Neural crest cell (in vitro differentiated cells): Measurements from ENCODE around the gene KIF26B. TPM values are rescaled to one million over a fixed set of nuclear protein-coding genes. Genes with fewer than 3 reads are reported as not detected.
"Not testable (repeated sequence)": the region's sequence is repeated elsewhere in the genome, so short reads cannot be mapped to it uniquely, and the experiment has no call there.

ENCODE experiments used
- DNase-seq: peaks from one replicate; pipeline ENCODE4 v3.0.0; 2021; ENCODE audit warnings: low read depth, mixed read lengths, low spot score
- H3K27ac Mint-ChIP-seq: one replicate; pipeline ENCODE4 v1.8.0; 2021; ENCODE audit warnings: mild to moderate bottlenecking, mixed read lengths; ENCODE audit not compliant: unreplicated experiment
- H3K27me3 Mint-ChIP-seq: 2 replicates; pipeline ENCODE4 v1.8.0; 2021; ENCODE audit warnings: low read depth, mild to moderate bottlenecking, mixed read lengths
- H3K36me3 Mint-ChIP-seq: 2 replicates; pipeline ENCODE4 v1.8.0; 2021; ENCODE audit warnings: low read depth, mild to moderate bottlenecking, mixed read lengths
- H3K4me1 Mint-ChIP-seq: 2 replicates; pipeline ENCODE4 v1.8.0; 2021; ENCODE audit warnings: mixed read lengths
- H3K4me3 Mint-ChIP-seq: one replicate; pipeline ENCODE4 v1.8.0; 2021; ENCODE audit warnings: mild to moderate bottlenecking, mixed read lengths
- H3K9me3 Mint-ChIP-seq: 2 replicates; pipeline ENCODE4 v1.8.0; 2021; ENCODE audit warnings: mixed read lengths
- total RNA-seq: library from RNA; stranded (reverse); gene quantifications from 2 replicates; pipeline ENCODE4 v1.2.1, GENCODE V29; 2021
- TF ChIP-seq, protein P1 (sequence below): fragments of 200-600 bp; sonication (generic); conservative IDR thresholded peaks from 2 replicates; pipeline ENCODE4 v1.5.0; 2021; ENCODE audit warnings: antibody characterized with exemption, mild to moderate bottlenecking

Gene KIF26B
- total RNA-seq, 1 donor from 2014 or later = 6.2 TPM

DNA sequence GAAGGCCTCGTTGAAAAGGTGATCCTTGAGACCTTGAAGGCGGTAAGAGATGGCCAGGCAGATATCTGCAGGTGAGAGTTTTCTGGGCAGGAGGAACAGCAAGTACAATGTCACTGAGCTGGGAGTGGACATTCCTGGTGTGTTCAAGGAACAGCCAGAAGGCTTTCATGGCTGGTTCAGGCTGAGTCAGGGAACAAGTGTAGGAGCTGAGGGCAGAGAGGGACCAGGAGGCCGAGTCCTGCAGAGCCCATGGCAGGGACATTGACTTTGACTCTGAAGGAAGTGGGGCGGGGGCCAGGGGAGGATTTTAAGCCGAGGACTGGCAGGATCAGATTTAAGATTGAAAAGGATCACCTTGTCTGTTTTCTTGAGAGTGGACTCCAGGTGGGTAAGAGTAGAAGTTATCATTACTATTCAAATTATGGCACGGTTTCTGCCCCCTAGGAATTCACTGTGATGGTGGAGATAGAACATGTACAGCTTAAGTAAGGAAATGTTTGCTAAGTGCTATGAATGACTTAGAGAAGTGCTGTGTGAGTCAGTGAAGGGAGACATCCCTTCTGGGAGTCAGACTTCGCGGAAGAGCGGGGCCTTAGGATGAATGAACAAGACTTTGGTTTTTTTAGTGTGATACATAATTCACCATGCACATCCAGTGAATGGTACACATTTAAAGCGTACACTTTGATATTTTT is 202.3 kb downstream of the KIF26B start:
- no peaks in the 10 kb centered on the region for H3K27me3 Mint-ChIP-seq
- no peak overlapping the region for H3K4me3 Mint-ChIP-seq
- no peak for DNase-seq
- TF ChIP-seq, protein P1, sequence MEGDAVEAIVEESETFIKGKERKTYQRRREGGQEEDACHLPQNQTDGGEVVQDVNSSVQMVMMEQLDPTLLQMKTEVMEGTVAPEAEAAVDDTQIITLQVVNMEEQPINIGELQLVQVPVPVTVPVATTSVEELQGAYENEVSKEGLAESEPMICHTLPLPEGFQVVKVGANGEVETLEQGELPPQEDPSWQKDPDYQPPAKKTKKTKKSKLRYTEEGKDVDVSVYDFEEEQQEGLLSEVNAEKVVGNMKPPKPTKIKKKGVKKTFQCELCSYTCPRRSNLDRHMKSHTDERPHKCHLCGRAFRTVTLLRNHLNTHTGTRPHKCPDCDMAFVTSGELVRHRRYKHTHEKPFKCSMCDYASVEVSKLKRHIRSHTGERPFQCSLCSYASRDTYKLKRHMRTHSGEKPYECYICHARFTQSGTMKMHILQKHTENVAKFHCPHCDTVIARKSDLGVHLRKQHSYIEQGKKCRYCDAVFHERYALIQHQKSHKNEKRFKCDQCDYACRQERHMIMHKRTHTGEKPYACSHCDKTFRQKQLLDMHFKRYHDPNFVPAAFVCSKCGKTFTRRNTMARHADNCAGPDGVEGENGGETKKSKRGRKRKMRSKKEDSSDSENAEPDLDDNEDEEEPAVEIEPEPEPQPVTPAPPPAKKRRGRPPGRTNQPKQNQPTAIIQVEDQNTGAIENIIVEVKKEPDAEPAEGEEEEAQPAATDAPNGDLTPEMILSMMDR = no peak
- peak overlapping the region; percentile 65 for H3K27ac Mint-ChIP-seq
- H3K36me3 Mint-ChIP-seq = no peaks in the 10 kb centered on the region
- no peaks in the 10 kb centered on the region for H3K9me3 Mint-ChIP-seq
- H3K4me1 Mint-ChIP-seq = peaks cover 3% of the 10 kb centered on the region

DNA sequence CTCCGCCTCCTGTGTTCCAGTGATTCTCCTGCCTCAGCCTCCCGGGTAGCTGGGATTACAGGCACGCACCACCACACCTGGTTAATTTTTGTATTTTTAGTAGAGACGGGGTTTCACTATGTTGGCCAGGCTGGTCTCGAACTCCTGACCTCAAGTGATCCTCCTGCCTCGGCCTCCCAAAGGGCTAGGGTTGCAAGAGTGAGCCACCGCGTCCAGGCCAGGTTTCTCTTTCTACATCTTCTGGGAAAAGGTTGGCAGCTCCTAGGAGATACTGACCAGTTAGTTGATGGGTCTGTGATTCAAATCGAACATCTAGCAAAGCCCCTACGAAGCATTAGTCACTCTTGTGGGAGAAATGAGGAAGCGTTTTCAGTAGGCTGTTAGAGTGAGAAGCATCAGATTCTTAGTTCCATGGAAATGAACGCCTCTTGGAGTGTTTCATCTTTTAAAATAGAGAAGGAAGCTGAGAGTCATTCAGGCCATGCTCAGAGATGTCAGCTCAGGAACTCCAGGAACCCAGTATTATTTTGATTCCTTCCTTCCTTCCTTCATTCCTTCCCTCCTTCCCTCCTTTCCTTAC is 204.4 kb downstream of the KIF26B start:
- not testable (repeated sequence) for H3K36me3 Mint-ChIP-seq, DNase-seq, H3K27me3 Mint-ChIP-seq, H3K27ac Mint-ChIP-seq, H3K9me3 Mint-ChIP-seq, H3K4me3 Mint-ChIP-seq
- H3K4me1 Mint-ChIP-seq = peaks cover 12% of the 10 kb centered on the region

DNA sequence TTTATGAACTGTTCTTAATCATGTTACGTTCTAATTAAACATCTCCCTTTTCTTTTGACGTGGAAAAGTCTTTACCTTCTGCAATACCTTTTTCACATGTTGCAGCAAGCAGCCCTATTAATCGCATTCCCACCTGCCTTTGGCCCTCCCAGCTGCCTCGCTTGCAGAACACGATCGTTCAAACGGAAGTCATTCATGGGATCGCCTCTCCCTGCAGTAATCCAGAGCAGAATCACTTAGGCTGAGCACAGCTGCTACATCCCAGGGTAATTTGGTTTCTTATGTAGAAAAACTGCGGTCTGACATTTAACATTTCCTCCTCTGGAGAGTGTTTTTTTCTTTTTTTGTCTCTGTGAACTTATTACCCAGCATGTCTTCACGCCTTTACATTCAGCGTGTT is 206.3 kb downstream of the KIF26B start:
- no peak for DNase-seq
- TF ChIP-seq, protein P1 = no peak
- no peaks in the 10 kb centered on the region for H3K36me3 Mint-ChIP-seq
- no peaks in the 10 kb centered on the region for H3K9me3 Mint-ChIP-seq
- H3K27ac Mint-ChIP-seq = no peak overlapping the region
- H3K27me3 Mint-ChIP-seq = no peaks in the 10 kb centered on the region
- peaks cover 26% of the 10 kb centered on the region for H3K4me1 Mint-ChIP-seq
- H3K4me3 Mint-ChIP-seq = no peak overlapping the region

DNA sequence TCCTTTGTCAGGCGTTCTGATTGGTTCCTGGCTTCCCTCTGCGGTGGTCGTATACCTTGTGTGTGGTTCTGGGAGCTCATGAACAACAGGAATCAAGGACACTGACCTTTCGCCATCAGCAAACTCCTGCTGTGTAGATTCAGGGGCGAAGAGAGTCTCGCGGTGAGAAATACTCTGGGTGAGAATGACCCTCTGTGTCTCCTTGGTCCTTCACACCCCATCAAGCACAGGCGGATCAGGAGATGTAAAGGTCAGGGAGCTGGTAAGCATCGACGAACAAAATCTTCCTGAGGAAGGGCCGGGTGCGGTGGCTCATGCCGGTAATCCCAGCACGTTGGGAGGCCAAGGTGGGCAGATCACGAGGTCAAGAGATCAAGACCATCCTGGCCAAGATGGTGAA is 207.2 kb downstream of the KIF26B start:
- no peak overlapping the region for H3K4me3 Mint-ChIP-seq

DNA sequence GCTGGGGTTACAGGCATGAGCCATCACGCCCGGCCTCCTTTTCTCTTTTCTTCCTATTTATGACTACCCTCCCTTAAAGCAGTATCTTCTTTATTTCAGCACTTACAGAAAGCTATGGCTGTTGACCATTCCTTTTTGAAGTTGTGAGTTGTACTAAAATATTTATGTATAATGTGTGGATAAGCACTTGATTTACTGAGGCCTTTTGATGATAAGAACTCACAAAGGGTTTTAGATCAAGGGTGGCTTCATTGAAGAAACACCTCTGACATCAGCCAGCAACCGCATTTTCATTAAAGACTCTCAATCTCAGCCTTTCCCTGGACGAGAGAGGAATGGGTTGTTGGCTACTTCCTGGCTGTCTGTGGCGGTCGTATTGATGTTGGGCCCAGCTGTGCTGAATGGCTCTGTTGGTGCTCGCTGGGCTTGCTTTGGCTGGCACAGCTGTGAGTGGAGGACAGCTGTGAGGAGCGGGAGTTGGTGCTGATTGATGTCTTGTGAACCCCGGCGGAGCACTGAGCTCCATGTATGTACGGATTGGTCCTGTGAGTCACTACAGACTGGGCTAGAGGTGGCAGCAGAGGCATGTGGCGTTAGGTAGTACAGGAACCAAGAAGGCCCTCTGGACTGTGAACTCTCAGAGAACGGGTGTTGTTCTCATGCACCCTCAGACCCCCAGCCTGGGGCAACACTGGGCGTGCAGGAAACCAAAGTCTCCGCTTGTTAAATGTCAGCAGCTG is 208.8 kb downstream of the KIF26B start:
- Mint-ChIP-seq H3K36me3 (peaks cover 3% of the 10 kb centered on the region), H3K9me3 (no peaks in the 10 kb centered on the region), H3K4me1 (peaks cover 22% of the 10 kb centered on the region), H3K27ac (peak overlapping the region; percentile 96), H3K27me3 (no peaks in the 10 kb centered on the region), H3K4me3 (no peak overlapping the region)
- DNase-seq = no peak
- TF ChIP-seq, protein P1 = no peak

More for the DNA sequence above, 207.2 kb downstream of the KIF26B start:
- H3K4me1 Mint-ChIP-seq = peaks cover 22% of the 10 kb centered on the region
- TF ChIP-seq, protein P1 = no peak
- DNase-seq = no peak
- no peaks in the 10 kb centered on the region for H3K9me3 Mint-ChIP-seq
- H3K36me3 Mint-ChIP-seq = no peaks in the 10 kb centered on the region
- H3K27me3 Mint-ChIP-seq = no peaks in the 10 kb centered on the region
- no peak overlapping the region for H3K27ac Mint-ChIP-seq
